Activated T-cell treated with anti-CD3 and anti-CD28 coated beads for 4 hours (primary cell): ENCODE data around the gene GRID2.
"Not testable (repeated sequence)": the region's sequence is repeated elsewhere in the genome, so short reads cannot be mapped to it uniquely, and the experiment has no call there.

Experiments
- DNase-seq: peaks from one replicate; pipeline ENCODE4 v3.0.0-alpha.2; 2020

Gene GRID2

DNA sequence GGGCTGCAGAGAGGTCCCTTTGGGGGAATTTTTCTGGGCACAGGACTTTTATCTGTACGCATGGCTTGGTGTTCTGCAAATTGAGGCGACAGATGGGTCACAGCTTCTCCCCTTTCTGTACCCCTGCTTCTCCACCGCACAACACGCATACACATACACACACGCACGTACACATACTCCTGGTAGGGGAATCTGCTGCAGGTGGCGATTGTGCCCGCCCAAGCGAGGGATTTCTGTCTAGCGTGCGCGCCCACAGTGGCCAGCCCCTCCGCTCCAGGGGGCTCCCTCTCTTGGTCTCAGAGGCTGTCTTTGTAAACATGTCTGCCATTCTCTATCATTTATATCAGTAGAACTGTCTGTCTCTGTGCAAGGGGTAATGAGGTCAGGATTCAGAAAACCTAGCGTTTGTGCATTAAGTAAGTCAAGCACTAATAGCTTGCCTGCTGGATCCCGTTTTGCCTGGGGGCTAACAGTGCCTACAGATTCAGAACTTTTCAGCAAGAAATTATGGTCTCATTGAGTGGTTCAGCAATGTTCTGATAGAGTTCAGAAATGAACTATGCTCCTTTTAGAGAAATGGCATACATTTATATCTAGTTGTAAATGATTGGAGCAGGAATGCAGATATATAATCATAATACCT lies 2.2 kb downstream of the GRID2 start:
- DNase-seq: no peak

DNA sequence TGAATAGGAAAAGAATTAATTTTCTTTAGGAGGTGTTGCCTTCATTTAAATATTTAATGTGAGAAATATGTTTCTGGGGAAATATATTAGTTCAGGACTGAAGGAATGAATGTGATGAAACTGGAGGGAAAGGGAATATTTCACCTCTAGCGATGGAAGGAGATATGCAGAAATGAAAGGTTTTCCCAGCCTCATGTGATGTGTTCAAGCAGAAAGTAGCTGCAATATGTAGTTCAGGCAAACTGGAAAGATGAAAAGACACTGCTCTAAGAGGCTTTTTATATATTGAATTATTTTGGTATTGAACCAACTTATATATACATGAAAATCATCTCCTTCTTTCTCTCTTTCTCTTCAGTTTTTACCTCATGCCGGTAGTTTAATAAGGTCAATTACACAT lies 3.4 kb downstream of the GRID2 start:
- no peak for DNase-seq

DNA sequence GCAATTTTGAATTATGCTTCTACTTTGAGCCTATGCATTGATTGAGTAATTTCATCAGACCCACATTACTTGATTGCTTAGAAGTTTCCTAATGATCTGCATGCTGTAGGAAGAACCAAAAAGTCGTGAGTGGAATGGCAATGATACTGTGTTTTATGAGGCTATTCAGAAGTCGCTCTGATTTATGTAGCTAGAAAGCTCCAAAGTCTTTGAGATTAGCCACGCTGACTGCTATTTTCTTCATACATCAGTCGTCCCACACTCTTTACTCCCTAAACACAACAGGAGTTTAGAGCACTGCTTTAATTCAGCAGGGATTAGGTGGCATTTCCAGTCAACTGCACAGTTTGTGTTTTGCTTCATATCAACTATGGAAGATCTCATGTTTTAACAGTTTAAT lies 4.1 kb downstream of the GRID2 start:
- DNase-seq: no peak

DNA sequence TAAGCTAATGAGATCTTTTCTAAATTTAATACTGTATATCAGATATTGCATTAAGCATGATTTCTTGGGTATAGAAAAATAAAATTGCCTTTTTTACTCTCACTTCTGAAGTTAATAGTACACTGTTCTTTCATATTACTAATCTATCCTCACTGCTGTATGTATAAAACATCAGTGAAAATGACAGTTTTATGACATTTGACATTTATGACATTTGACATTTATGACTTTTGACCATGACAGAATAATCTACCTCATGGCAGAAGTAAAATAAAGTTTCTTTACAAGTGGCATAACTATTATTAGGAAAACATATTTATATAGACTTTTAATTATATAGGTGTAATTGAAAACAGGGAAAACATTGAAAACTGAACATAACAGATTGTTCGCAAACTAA lies 13.3 kb downstream of the GRID2 start:
- no peak for DNase-seq

DNA sequence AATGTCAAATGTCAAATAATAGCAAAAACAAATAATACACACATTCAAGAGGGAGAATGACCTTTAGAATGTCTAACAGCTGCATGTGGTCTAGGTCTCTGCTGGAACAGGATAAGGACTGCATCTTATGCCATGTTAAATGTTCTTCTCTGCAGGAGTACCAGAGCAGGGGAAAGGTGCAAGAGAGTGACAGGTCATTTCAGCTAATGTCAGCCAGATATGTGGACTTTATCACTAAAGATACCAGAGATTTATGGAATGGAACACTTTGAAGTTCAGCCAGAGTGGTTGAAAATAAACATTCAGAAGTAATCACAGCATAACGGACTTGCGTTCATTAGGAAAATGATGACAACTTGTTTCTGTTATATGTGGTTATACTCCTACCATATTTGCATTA lies 24.3 kb downstream of the GRID2 start:
- DNase-seq: no peak

DNA sequence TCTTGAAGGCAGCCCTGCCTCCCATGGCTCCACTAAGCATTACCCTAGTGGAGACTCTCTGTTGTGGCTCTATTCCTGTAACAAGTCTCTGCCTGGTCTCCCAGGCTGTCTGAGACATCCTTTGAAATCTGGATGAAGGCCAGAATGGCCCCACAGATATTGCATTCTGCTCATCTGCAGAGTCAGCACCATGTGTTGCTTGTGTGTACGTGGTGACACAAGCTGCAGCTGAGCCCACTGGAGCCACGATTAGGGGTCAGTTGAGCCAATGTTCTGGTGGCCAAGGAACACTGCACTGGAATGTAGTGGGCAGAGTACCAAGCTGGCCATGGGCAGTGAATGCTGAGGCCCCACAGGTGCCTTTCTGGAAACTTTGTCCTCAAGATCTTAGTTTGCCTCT lies 29.2 kb downstream of the GRID2 start:
- DNase-seq: no peak

DNA sequence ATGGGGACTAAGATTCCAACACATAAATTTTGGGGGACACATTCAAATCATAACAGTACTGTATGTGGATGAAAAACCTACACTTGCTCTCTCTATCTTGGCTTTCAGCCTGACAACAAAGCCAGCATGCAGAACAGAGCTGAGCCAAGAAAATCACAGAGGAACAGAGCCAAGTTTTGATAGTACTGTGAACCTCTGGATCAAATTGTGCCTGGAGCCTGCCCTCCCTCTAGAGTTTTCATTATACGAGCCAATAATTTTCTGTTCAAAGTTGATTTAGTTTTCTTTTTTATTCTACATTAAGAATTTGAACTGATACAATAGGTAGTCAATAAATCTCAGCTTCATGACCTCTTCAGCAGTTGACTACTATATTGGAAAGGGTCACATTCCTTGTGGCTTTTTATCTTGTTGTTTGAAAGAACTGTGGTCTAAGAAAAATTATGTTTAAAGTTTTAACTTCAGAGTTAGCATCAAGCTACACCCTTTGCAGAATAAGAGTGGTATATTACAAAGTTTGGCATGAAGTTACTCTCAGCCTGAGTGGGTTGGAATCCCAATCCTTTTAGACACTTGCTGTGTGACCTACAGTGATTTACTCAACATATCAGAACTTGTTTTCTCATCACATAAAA lies 31.1 kb downstream of the GRID2 start:
- DNase-seq: no peak

DNA sequence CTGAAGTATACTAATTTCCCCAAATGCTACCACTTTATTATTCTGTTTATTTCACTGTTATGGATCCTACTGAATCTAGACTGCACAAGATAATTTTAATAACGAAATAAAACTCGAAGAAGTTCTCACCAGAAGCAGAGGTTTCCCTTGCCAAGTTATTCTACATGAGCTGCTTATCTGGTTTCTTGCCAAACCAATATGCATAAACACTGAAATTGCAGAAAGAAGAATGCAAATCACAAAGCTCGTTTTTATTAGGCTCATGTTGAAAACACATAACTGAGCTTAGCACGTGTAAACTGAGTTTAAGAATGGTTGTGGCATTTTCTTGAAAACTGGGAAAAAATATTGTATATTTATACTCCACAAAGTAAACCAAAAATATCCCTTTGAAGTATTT lies 35.9 kb downstream of the GRID2 start:
- DNase-seq: no peak

DNA sequence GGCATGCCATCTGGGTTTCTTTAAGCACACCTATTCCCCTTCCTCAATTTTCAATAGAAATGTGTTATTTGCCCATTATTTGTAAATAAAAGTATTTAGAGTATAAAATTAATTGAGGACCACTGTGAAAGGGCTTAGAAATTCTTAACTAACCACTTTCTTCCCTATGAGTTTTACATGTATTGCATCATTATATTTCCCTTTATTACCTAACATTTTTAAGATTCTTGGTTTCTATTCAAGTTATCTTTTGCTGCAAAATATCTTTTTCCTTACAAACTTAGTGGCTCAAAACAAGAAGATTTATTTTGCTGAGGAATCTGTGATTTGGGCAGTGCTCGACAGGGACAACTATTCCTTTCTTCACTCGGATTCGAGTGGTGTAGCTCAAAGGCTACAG lies 40.5 kb downstream of the GRID2 start:
- no peak for DNase-seq

DNA sequence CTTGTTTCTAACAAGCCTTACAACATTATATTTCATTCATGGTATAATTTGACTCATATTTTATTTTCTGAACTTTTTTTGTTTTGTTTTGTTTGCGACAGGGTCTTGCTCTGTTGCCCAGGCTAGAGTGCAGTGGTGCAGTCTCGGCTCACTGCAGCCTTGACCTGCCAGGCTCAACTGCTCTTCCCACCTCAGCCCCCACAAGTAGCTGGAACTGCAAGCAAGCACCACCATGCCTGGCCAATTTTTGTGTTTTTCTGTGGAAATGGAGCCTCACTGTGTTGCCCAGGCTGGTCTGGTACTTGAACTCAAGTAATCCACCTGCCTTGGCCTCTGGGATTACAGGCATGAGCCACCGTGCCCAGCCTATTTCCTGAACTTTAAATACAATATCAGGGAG lies 42.5 kb downstream of the GRID2 start:
- DNase-seq: no peak

DNA sequence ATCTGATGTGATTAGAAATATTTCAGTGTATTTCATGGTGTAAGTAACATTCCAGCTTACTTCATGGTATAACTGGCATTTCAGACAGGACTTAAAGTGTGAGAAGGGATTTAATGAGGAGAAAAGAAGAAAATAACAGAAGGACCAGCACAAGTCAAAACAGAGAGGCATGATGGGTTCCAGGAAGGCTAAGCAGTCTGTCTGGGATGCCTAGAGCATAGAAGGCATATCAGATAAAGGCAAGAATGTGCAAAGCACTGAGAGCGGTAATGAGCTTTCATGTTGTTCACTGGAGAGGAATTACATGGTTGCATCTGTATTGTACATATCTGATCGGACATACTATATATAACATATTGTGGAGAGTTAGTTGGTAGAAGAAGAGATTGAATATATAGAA lies 54.2 kb downstream of the GRID2 start:
- no peak for DNase-seq

DNA sequence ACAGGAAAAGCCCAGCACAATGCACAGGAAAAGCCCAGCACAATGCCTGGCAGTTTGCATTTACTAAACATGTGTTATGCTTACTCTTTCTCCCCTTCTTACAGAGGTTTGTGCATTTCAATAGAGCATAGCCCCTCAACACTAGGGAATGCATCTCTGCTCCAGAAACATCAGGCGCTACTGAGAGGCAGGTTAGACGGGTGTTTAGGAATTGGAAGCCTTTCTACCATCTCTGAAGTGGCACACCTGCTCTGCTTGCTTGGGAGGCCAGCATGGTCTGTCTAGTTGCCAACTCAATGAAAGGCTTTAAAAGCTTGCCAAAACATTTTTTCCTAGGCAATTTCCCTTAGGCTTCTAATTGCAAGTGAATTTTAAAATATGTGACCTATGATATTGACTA lies 55.7 kb downstream of the GRID2 start:
- DNase-seq: no peak

DNA sequence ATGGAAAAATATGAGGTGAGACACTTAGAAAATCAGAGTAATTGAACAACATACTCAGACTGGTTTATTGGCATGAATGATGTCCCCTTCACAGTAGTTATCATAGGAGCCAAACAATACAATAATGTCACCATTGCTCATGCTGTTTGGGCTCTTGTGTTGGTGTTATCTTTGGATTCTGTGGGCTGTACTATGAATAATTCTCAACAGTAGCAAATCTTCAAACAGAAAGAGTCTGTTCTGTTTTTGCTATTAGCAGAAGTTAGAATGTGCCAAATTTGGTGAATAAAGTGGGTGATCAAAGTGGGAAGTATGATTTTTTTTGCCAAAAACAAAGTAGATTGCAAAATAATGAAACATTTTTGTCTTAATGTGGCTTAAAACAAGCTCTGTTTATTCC lies 58.3 kb downstream of the GRID2 start:
- DNase-seq: no peak

DNA sequence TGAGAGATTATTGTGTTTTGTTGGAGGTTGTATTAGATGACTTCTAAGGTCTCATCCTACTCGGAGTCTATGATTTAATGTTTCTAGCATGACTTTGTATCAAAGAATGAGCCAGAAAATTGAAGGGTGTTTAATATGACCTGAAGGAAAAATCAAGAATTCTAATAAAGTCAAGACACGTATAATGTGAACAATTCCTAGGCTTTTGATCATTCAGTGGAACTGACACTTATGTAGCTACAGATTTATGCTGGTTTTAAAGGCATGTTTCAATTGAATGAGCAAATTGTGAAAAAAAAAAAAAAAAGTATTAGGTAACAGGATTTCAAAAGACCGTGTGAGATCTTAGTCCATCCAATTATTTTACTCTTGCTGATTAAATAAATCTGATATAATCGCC lies 64.9 kb downstream of the GRID2 start:
- no peak for DNase-seq

DNA sequence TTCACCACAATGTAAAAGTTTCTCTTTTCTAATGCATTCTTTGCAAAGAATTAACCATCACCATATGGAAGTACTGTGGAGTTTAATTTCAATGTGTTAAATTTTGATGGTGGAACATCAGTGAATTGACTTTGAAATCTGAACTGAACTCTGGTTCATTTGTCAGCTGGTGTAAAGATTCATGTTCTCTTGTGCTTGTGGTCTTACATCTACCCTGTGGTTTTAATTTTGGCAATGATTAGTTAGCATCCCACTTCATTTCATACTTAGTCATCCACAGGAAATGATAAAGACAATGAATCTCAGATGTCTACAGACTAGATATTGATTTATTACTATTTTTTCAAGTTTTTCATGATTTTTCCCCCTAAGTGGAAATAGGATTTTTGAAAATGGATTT lies 77.8 kb downstream of the GRID2 start:
- DNase-seq: no peak

DNA sequence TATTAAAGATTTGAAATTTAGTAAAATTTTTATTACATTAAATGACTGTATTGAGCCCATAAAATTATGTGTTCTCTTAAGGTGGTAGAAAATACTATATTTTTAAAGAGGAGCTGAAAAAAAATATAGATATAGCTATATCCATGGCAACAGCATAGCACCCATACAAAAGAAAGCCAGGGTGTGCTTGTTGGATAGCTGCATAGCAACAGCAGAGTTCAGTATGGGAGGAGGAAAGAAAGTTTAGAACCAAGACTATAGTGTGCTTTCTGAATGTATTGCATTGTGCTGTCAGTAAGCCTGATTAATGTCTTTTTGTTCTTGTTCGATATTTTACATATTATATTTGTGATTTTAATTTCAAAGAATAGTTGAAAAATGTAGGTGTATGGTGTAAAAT lies 78.4 kb downstream of the GRID2 start:
- DNase-seq: no peak

DNA sequence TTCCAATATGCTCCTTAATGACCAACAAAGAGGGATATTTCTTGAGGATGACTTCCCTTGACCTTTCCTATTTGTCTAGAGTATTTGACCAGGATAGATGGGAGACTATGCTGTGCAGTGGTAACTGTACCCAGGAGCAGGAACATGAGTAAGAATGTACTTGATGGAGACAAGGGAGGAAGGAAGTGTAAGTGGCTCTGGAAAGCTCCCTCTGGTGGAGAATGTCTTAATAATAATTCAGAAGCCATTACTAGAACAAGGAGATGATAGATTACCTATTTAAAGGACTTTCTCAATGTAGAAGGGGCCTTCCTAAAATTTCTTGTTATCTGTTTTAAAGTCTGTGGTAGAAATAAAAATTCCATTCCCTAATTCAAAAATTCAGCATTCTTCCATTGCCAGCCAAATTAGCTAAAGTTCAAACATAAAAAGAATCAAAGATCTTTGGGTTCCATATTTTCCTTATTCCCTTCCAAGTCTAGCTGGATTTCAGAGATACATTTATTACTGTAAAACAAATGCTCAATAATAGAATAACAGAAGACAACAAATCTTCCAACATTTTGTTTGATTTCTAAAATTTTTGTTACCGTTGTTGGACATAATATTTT lies 83.8 kb downstream of the GRID2 start:
- DNase-seq: no peak

DNA sequence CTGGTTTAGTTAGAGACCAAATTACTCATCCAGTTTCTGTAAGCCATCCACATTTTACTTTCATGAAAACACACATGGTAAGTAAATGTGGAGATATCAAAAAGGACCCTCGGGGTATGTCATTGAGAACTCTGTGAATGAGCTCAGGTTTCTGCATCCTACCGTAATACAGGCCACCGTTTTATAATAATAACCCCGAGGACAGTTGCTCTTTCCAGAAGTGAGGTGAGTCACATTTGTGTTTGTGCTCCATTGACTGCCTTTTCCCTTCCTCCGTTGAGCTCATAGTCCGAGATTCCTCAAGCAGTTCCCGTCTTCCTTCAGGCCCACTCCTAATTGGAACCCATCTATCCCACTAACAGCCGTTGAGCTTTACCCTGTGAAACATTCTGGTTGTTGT lies 95.3 kb downstream of the GRID2 start:
- no peak for DNase-seq

DNA sequence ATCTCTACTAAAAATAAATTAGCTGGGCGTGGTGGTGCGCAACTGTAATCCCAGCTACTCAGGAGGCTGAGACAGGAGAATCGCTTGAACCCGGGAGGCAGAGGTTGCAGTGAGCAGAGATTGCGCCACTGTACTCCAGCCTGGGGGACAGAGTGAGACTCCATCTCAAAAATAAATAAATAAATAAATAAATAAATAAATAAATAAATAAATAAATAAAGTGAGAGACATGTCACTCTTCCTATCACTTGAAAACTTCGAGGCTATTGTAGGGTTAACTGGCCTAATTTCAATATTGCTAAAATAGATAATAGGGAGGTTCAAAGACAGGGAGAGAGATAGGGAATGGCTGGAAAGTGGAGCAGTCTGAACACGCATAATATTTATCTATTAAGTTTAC lies 99.8 kb downstream of the GRID2 start:
- DNase-seq: not testable (repeated sequence)

DNA sequence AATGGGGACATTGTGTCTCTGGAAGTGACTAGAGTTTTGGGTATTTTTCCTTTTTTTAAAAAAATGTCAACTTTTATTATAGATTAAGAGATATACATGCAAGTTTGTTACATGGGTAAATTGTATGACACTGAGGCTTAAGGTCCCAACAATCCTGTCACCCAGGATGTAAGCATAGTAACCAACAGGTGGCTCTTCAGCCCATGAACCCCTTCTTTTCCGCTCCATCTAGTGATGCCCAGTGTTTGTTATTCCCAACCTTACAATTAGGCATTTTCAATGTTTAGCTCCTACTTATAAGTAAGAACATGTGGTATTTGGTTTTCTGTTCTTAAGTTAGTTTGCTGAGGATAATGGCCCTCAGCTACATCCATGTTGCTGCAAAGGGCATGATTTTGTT lies 102.7 kb downstream of the GRID2 start:
- no peak for DNase-seq

DNA sequence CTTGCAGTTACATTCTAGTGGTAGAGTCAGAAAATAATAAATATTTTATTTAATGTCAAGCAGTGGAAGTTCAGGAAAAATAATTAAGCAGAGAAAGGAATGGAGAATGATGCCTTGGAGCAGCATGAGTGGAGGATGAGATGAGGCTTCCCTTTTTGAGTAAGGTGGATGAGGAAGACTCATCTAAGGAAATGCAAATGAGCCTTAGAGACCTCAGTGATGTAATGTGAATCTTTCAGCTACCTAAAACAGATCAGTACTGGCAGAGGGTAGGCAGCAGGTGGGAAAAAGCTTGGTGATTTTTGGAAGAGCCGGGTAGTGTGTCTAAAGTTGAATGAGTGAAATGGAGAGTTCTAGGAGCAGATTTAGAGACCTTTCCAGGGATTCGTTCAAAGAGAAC lies 118.2 kb downstream of the GRID2 start:
- DNase-seq: no peak

DNA sequence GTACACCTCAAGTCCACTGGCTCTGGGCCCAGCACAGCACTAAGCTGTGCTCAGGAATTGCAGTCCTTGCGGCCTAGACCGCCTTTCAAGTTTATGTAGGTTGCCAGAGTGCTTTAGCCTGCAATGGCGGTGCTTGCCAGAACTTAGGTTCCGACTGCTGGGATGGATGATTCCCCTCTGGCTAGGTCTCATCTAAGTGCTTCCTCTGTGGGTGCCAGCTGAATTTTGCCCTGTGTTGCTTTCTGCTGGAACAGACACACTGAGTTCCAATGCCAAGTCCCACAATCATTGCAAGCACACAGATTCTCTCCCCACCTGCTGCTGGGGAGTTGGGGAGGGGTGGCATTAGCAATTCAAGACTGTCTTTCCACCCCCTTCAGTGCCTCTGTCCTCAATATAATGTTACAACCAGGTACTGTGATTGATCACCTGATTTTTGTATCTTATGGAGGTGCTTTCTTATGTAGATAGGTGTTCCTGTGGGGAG lies 129.5 kb downstream of the GRID2 start:
- DNase-seq: no peak

DNA sequence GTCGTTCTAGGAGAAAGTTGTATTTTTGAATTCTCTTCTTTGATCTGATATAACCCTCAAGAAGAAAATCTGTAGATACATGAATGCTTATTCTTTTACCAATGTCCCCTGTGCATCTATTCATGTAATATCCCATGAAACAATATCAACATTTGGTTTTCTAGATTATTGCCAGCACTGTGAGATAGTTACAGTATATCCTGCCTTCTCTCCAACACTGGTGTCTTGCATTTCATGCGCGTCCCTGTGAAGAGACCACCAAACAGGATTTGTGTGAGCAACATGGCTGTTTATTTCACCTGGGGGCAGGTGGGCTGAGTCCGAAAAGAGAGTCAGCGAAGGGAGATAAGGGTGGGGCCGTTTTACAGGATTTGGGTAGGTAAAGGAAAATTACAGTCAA lies 135.0 kb downstream of the GRID2 start:
- DNase-seq: not testable (repeated sequence)

DNA sequence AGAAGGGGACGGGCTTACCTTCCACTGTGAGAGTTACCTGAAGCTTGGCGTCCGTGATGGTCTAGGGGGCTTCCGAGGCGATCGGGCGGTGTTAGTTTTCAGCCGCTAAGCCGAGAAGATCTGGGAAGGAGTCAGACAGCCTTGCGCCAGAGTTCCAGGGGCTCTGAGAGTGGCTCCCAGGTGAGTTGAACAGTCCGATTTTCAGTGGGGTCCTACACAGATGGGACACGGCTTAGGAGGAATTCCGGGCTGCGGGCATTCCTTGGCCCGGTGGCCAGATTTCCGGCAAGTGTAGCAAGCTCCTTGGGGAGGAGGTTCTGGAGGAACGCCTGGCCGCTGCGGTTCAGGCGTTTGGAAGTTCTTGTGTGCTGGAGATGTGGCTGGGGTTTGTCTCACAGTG lies 138.4 kb downstream of the GRID2 start:
- DNase-seq: not testable (repeated sequence)
